ENCODE measurements around the gene CCIN. TPM values are rescaled to one million over a fixed set of nuclear protein-coding genes. Genes with fewer than 3 reads are reported as not detected.
A peak's percentile ranks its signal among the peaks of the same experiment; 100 is the strongest.

Gene CCIN
- total and polyA plus RNA-seq, 9 of the 15 experiments (the other 6 are each of a cell fraction or from before 2014, with no cell fraction given) = not detected

DNA sequence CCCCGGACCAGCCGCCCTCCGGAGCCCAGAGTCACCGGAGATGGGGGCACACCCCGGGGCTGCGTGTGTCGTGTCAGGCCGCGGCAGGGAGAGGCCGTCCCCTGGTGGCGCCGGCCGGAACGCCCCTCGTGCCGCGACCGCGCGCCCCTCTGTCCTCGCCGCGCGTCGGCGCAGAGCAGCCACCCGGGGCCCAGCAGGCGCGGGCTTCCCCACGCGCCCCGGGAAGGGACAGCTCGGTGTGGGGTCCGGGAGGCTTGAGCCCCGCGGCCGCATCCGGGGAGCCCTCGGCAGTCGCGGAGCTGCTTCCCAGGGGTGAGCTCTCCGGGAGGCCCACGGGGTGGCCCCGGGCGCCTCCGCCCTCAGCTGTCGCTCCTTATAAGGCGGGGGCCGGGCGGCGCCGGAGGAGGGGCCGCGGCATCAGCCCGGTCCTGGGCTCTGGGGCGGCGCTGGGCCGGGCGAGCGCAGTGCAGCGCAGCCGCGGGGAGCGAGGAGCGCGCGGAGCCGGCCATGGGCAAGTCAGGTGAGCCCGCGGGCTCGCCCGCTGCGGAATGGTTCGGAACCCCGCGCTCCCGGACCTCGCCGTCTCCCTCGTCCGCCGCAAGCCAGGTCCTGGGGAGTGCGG is 32.8 kb upstream of the CCIN start, which contains the start of gene GLIPR2 (continued):
- TF ChIP-seq, protein P1, sequence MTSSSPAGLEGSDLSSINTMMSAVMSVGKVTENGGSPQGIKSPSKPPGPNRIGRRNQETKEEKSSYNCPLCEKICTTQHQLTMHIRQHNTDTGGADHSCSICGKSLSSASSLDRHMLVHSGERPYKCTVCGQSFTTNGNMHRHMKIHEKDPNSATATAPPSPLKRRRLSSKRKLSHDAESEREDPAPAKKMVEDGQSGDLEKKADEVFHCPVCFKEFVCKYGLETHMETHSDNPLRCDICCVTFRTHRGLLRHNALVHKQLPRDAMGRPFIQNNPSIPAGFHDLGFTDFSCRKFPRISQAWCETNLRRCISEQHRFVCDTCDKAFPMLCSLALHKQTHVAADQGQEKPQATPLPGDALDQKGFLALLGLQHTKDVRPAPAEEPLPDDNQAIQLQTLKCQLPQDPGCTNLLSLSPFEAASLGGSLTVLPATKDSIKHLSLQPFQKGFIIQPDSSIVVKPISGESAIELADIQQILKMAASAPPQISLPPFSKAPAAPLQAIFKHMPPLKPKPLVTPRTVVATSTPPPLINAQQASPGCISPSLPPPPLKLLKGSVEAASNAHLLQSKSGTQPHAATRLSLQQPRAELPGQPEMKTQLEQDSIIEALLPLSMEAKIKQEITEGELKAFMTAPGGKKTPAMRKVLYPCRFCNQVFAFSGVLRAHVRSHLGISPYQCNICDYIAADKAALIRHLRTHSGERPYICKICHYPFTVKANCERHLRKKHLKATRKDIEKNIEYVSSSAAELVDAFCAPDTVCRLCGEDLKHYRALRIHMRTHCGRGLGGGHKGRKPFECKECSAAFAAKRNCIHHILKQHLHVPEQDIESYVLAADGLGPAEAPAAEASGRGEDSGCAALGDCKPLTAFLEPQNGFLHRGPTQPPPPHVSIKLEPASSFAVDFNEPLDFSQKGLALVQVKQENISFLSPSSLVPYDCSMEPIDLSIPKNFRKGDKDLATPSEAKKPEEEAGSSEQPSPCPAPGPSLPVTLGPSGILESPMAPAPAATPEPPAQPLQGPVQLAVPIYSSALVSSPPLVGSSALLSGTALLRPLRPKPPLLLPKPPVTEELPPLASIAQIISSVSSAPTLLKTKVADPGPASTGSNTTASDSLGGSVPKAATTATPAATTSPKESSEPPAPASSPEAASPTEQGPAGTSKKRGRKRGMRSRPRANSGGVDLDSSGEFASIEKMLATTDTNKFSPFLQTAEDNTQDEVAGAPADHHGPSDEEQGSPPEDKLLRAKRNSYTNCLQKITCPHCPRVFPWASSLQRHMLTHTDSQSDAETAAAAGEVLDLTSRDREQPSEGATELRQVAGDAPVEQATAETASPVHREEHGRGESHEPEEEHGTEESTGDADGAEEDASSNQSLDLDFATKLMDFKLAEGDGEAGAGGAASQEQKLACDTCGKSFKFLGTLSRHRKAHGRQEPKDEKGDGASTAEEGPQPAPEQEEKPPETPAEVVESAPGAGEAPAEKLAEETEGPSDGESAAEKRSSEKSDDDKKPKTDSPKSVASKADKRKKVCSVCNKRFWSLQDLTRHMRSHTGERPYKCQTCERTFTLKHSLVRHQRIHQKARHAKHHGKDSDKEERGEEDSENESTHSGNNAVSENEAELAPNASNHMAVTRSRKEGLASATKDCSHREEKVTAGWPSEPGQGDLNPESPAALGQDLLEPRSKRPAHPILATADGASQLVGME (CRISPR knock-in tag; IDR thresholded peaks at IDR 0.05) = no peak
- no peak for TF ChIP-seq ZNF586 (CRISPR knock-in tag; conservative IDR thresholded peaks at IDR 0.05)
- no peak for TF ChIP-seq NCOR1 (IDR thresholded peaks at IDR 0.05)
- TF ChIP-seq RBBP5 (IDR thresholded peaks at IDR 0.05; ENCODE audit: borderline replicate concordance, insufficient read depth, low read length, poor library complexity, severe bottlenecking) = peak; percentile 31
- TF ChIP-seq ZNF57 (CRISPR knock-in tag; IDR thresholded peaks at IDR 0.05) = no peak
- TF ChIP-seq STAT5A (IDR thresholded peaks at IDR 0.05; ENCODE audit: borderline replicate concordance, low read length) = no peak
- TF ChIP-seq ZNF165 (CRISPR knock-in tag; IDR thresholded peaks at IDR 0.05; ENCODE audit: borderline replicate concordance) = no peak
- TF ChIP-seq ZBTB17 (CRISPR knock-in tag; IDR thresholded peaks at IDR 0.05) = no peak
- TF ChIP-seq ASH1L (IDR thresholded peaks at IDR 0.05; ENCODE audit: borderline replicate concordance, low read depth, partially characterized antibody) = no peak
- TF ChIP-seq, protein P2, sequence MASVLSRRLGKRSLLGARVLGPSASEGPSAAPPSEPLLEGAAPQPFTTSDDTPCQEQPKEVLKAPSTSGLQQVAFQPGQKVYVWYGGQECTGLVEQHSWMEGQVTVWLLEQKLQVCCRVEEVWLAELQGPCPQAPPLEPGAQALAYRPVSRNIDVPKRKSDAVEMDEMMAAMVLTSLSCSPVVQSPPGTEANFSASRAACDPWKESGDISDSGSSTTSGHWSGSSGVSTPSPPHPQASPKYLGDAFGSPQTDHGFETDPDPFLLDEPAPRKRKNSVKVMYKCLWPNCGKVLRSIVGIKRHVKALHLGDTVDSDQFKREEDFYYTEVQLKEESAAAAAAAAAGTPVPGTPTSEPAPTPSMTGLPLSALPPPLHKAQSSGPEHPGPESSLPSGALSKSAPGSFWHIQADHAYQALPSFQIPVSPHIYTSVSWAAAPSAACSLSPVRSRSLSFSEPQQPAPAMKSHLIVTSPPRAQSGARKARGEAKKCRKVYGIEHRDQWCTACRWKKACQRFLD (CRISPR knock-in tag; IDR thresholded peaks at IDR 0.05) = no peak
- no peak for TF ChIP-seq RBM14 (IDR thresholded peaks at IDR 0.05; ENCODE audit: borderline replicate concordance, insufficient read depth, low read depth, low read length)
- TF ChIP-seq, protein P3, sequence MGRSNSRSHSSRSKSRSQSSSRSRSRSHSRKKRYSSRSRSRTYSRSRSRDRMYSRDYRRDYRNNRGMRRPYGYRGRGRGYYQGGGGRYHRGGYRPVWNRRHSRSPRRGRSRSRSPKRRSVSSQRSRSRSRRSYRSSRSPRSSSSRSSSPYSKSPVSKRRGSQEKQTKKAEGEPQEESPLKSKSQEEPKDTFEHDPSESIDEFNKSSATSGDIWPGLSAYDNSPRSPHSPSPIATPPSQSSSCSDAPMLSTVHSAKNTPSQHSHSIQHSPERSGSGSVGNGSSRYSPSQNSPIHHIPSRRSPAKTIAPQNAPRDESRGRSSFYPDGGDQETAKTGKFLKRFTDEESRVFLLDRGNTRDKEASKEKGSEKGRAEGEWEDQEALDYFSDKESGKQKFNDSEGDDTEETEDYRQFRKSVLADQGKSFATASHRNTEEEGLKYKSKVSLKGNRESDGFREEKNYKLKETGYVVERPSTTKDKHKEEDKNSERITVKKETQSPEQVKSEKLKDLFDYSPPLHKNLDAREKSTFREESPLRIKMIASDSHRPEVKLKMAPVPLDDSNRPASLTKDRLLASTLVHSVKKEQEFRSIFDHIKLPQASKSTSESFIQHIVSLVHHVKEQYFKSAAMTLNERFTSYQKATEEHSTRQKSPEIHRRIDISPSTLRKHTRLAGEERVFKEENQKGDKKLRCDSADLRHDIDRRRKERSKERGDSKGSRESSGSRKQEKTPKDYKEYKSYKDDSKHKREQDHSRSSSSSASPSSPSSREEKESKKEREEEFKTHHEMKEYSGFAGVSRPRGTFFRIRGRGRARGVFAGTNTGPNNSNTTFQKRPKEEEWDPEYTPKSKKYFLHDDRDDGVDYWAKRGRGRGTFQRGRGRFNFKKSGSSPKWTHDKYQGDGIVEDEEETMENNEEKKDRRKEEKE (IDR thresholded peaks at IDR 0.05; ENCODE audit: borderline replicate concordance in 1 of 2, control insufficient read depth in 1 of 2, low read depth in 2 of 2, low read length in 1 of 2) = no peak
- TF ChIP-seq RFX5 (IDR thresholded peaks at IDR 0.05; ENCODE audit: low read depth, low read length) = no peak
- TF ChIP-seq PHF8 (IDR thresholded peaks at IDR 0.05; ENCODE audit: borderline replicate concordance, low read length) = peak; percentile 46; the same call in 1 of the 2 replicates
- no peak for TF ChIP-seq SIX5 (IDR thresholded peaks at IDR 0.05; ENCODE audit: borderline replicate concordance in 1 of 2, insufficient read depth in 1 of 2, low read depth in 1 of 2, low read length in 2 of 2)
- no peak for TF ChIP-seq EGR1 (conservative IDR thresholded peaks at IDR 0.05)
- TF ChIP-seq PTTG1 (tag; IDR thresholded peaks at IDR 0.05; ENCODE audit: low read depth) = no peak

Measured in K562 (cell line).